SK-N-SH (cell line): Measurements from ENCODE around the gene MRPL46.

Source experiments
- SIN3A ChIP-seq: IDR thresholded peaks from 2 replicates; pipeline ENCODE4 v1.6.1; 2012; ENCODE audit warnings: low read depth, mild to moderate bottlenecking, low read length, moderate library complexity, borderline replicate concordance
- YY1 ChIP-seq: IDR thresholded peaks from 2 replicates; pipeline ENCODE4 v1.4.0; 2012; ENCODE audit warnings: low read depth, mild to moderate bottlenecking

- TF ChIP-seq SIN3A (no peak), YY1 (no peak)
Measured at GRCh38 chr15:88447206-88447605, 20.0 kb downstream of the MRPL46 start.
